Measurements from ENCODE around the gene USP47. TPM values are rescaled to one million over a fixed set of nuclear protein-coding genes. Genes with fewer than 3 reads are reported as not detected.

The USP47 gene
- polyA plus RNA-seq, 1 donor from 2014 or later = 92.6 TPM

DNA sequence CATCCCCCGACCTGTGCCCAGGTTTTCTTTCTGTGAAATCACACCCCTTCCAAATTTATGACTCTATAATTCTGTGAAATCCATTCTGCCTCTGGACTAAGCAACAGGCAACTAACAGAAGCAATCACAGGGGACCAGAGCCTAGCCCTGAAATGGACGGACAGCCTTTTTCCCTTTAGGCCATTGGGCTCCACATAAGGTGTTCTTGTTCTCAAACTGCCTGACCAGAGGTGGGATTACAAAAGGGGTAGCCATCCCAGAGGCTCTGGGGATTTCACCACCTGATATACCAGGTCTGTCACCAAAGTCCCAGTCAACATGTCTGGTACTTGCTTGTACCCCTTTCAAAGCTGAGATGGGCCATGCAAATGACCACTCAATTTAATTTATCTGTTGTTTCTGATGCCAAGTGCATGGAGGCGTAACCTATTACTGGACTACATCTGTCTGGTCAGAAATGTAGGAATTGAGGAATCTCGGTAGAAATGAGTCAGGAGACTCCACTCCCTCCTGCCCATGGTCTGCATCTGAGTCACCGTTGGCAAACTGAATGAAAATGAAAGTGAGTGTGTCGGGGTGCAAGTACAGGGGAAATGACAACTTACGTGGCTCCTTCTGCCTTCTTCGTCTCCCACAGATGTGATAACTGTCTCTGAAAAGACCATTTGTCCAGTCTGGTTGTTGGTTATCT lies 156.5 kb downstream of the USP47 start:
- H3K36me3 ChIP-seq (ENCODE audit: insufficient read depth, low read length) = no peaks in the 10 kb centered on the region
- TF ChIP-seq TAF1 (IDR thresholded peaks at IDR 0.05; ENCODE audit: low read depth) (no peak), POLR2AphosphoS5 (IDR thresholded peaks at IDR 0.05) (no peak), MXI1 (conservative IDR thresholded peaks at IDR 0.05; ENCODE audit: poor library complexity, severe bottlenecking) (no peak), RAD21 (conservative IDR thresholded peaks at IDR 0.05) (no peak), SMC3 (conservative IDR thresholded peaks at IDR 0.05; ENCODE audit: poor library complexity) (no peak), EZH2 (IDR thresholded peaks at IDR 0.05; ENCODE audit: borderline replicate concordance, insufficient read depth, low read length, poor library complexity, severe bottlenecking) (no peak), EP300 (conservative IDR thresholded peaks at IDR 0.05; ENCODE audit: poor library complexity, severe bottlenecking) (no peak)
- TF ChIP-seq, protein P1, sequence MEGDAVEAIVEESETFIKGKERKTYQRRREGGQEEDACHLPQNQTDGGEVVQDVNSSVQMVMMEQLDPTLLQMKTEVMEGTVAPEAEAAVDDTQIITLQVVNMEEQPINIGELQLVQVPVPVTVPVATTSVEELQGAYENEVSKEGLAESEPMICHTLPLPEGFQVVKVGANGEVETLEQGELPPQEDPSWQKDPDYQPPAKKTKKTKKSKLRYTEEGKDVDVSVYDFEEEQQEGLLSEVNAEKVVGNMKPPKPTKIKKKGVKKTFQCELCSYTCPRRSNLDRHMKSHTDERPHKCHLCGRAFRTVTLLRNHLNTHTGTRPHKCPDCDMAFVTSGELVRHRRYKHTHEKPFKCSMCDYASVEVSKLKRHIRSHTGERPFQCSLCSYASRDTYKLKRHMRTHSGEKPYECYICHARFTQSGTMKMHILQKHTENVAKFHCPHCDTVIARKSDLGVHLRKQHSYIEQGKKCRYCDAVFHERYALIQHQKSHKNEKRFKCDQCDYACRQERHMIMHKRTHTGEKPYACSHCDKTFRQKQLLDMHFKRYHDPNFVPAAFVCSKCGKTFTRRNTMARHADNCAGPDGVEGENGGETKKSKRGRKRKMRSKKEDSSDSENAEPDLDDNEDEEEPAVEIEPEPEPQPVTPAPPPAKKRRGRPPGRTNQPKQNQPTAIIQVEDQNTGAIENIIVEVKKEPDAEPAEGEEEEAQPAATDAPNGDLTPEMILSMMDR (IDR thresholded peaks at IDR 0.05; ENCODE audit: poor library complexity, severe bottlenecking) = no peak
- TF ChIP-seq, protein P2, sequence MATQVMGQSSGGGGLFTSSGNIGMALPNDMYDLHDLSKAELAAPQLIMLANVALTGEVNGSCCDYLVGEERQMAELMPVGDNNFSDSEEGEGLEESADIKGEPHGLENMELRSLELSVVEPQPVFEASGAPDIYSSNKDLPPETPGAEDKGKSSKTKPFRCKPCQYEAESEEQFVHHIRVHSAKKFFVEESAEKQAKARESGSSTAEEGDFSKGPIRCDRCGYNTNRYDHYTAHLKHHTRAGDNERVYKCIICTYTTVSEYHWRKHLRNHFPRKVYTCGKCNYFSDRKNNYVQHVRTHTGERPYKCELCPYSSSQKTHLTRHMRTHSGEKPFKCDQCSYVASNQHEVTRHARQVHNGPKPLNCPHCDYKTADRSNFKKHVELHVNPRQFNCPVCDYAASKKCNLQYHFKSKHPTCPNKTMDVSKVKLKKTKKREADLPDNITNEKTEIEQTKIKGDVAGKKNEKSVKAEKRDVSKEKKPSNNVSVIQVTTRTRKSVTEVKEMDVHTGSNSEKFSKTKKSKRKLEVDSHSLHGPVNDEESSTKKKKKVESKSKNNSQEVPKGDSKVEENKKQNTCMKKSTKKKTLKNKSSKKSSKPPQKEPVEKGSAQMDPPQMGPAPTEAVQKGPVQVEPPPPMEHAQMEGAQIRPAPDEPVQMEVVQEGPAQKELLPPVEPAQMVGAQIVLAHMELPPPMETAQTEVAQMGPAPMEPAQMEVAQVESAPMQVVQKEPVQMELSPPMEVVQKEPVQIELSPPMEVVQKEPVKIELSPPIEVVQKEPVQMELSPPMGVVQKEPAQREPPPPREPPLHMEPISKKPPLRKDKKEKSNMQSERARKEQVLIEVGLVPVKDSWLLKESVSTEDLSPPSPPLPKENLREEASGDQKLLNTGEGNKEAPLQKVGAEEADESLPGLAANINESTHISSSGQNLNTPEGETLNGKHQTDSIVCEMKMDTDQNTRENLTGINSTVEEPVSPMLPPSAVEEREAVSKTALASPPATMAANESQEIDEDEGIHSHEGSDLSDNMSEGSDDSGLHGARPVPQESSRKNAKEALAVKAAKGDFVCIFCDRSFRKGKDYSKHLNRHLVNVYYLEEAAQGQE (IDR thresholded peaks at IDR 0.05; ENCODE audit: borderline replicate concordance) = no peak
- no peak overlapping the region for H3K4me2 ChIP-seq (ENCODE audit: low read length)
- H3K9ac ChIP-seq (ENCODE audit: low read length) = no peak overlapping the region
- no peaks in the 10 kb centered on the region for H3K79me2 ChIP-seq (replicated peaks; ENCODE audit: insufficient read depth, low read length)
- H3K27me3 ChIP-seq (ENCODE audit: insufficient read depth, low read depth, low read length) = no peaks in the 10 kb centered on the region
- H4K20me1 ChIP-seq (ENCODE audit: insufficient read depth) = no peaks in the 10 kb centered on the region
- H3K27ac ChIP-seq (ENCODE audit: low read length) = no peak overlapping the region
- H3K9me3 ChIP-seq (ENCODE audit: low read length) = no peaks in the 10 kb centered on the region
- no peaks in the 10 kb centered on the region for H3F3A ChIP-seq (ENCODE audit: insufficient read depth, low read length, poor library complexity, severe bottlenecking)
- no peaks in the 10 kb centered on the region for H3K9me2 ChIP-seq (ENCODE audit: insufficient read depth, low read length)
- H3K4me3 ChIP-seq (ENCODE audit: low read length) = no peak overlapping the region
- no peak overlapping the region for H2AFZ ChIP-seq (ENCODE audit: low read depth, low read length)

DNA sequence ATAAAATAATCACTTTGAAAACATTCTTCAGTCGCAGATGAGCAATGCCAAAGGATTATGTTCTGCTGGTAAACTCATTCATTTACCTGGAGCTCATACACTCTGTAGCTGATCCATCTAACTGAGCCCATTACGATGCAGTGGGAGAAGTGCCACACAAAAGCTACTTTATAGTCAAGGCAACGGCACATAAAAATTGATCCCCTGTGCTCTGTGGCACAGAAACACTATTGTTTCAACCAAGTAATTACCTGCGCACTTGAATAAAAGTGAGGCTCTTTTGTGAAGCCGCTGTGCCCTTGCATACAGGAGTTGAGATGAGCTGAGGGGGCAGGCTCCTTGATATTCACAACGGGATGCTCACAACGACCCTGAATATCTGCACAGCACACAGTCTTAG lies 159.4 kb downstream of the USP47 start:
- H3K79me2 ChIP-seq (replicated peaks; ENCODE audit: insufficient read depth, low read length) = no peaks in the 10 kb centered on the region
- H3K9ac ChIP-seq (ENCODE audit: low read length) = no peak overlapping the region
- H3K27ac ChIP-seq (ENCODE audit: low read length) = no peak overlapping the region
- H2AFZ ChIP-seq (ENCODE audit: low read depth, low read length) = no peak overlapping the region
- TF ChIP-seq, protein P1 (IDR thresholded peaks at IDR 0.05; ENCODE audit: poor library complexity, severe bottlenecking) = no peak
- TF ChIP-seq MXI1 (conservative IDR thresholded peaks at IDR 0.05; ENCODE audit: poor library complexity, severe bottlenecking) (no peak), EP300 (conservative IDR thresholded peaks at IDR 0.05; ENCODE audit: poor library complexity, severe bottlenecking) (no peak), SMC3 (conservative IDR thresholded peaks at IDR 0.05; ENCODE audit: poor library complexity) (no peak), POLR2AphosphoS5 (IDR thresholded peaks at IDR 0.05) (no peak), EZH2 (IDR thresholded peaks at IDR 0.05; ENCODE audit: borderline replicate concordance, insufficient read depth, low read length, poor library complexity, severe bottlenecking) (no peak), TAF1 (IDR thresholded peaks at IDR 0.05; ENCODE audit: low read depth) (no peak), RAD21 (conservative IDR thresholded peaks at IDR 0.05) (no peak)
- TF ChIP-seq, protein P2 (IDR thresholded peaks at IDR 0.05; ENCODE audit: borderline replicate concordance) = no peak
- H3K4me2 ChIP-seq (ENCODE audit: low read length) = no peak overlapping the region
- no peak overlapping the region for H3K4me3 ChIP-seq (ENCODE audit: low read length)
- H3K9me3 ChIP-seq (ENCODE audit: low read length) = no peaks in the 10 kb centered on the region
- no peaks in the 10 kb centered on the region for H3K9me2 ChIP-seq (ENCODE audit: insufficient read depth, low read length)
- no peaks in the 10 kb centered on the region for H3K27me3 ChIP-seq (ENCODE audit: insufficient read depth, low read depth, low read length)
- H3F3A ChIP-seq (ENCODE audit: insufficient read depth, low read length, poor library complexity, severe bottlenecking) = no peaks in the 10 kb centered on the region
- H4K20me1 ChIP-seq (ENCODE audit: insufficient read depth) = no peaks in the 10 kb centered on the region
- no peaks in the 10 kb centered on the region for H3K36me3 ChIP-seq (ENCODE audit: insufficient read depth, low read length)
